ENCODE data around the gene NEAT1. TPM values are rescaled to one million over a fixed set of nuclear protein-coding genes. Genes with fewer than 3 reads are reported as not detected.

The NEAT1 gene
- total RNA-seq, 4 donors from 2014 or later, result 537 to 773 (median 608) TPM

- TF ChIP-seq CTCF (IDR thresholded peaks at IDR 0.05; ENCODE audit: low read depth), result no peak
Observed at GRCh38 chr11:65431451-65432099, 9.0 kb downstream of the NEAT1 start.

- TF ChIP-seq CTCF (IDR thresholded peaks at IDR 0.05; ENCODE audit: low read depth), result no peak
Observed at GRCh38 chr11:65432100-65432650, 9.6 kb downstream of the NEAT1 start.

DNA sequence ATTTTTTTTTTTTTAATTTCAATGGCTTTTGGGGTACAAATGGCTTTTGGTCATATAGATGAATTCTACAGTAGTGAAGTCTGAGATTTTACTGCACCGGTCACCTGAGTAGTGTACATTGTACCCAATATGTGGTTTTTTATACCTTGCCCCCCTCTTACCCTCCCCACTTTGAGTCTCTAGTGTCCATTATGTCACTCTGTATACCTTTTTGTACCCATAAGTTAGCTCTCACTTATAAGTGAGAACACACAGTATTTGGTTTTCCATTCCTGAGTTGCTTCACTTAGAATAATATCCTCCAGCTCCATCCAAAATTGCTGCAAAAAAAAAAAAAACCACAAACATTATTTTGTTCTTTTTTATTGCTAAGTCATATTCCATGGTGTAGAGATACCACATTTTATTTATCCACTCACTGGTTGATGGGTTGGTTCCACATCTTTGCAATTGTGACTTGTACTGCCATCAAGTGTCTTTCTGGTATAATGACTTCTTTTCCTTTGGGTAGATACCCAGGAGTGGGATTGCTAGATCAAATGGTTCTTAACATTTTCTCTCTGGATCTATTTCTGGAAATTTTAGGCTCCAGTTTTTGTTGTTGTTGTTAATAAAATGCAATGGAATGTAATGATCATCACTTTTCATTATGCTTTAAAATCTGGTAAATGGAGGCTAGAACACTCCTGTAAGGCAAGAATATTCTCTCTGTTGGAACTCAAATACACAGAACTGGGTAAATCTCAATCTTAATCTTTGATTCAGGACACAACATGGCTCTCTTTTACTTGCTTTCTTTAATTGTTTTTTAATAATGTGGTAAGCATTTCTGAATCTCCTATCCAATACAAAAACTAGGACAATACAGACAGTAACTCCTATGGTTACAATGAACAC lies 10.3 kb downstream of the NEAT1 start:
- TF ChIP-seq CTCF (IDR thresholded peaks at IDR 0.05; ENCODE audit: low read depth), result no peak

GRCh38 chr11:65433657-65434056 lies 11.1 kb downstream of the NEAT1 start:
- no peak for TF ChIP-seq CTCF (IDR thresholded peaks at IDR 0.05; ENCODE audit: low read depth)

DNA sequence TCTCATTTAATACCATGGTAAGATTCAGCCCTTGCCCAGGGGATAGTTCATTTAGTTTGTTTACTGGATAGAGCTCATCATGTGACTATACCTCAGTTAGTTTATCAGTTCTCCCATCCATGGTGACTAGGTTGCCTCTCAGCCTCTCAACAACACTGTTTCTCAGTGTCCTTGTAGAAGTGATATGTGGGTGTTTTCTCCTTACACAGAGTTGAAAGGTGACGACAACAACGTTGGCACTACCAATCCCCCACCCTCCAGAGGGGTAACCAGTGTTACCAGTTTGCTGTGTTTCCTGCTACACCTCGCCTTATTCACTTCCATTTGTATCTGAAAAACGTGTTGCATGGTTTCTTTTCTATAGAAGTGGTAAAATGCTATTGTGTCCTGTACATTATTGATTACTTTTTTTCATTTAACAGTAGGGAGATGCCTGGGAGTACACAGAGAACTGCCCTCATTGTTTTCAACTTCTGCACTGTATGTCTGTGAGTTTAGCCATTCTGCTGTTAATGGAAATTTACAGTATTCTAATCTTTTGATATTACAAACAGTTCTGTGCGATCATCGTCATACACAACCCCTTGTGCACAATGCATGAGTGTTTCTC lies 11.6 kb downstream of the NEAT1 start:
- TF ChIP-seq CTCF (IDR thresholded peaks at IDR 0.05; ENCODE audit: low read depth), result no peak

GRCh38 chr11:65434667-65435410 lies 12.2 kb downstream of the NEAT1 start:
- TF ChIP-seq CTCF (IDR thresholded peaks at IDR 0.05; ENCODE audit: low read depth), result no peak
